Measurements from ENCODE around the gene COL8A2.

DNA sequence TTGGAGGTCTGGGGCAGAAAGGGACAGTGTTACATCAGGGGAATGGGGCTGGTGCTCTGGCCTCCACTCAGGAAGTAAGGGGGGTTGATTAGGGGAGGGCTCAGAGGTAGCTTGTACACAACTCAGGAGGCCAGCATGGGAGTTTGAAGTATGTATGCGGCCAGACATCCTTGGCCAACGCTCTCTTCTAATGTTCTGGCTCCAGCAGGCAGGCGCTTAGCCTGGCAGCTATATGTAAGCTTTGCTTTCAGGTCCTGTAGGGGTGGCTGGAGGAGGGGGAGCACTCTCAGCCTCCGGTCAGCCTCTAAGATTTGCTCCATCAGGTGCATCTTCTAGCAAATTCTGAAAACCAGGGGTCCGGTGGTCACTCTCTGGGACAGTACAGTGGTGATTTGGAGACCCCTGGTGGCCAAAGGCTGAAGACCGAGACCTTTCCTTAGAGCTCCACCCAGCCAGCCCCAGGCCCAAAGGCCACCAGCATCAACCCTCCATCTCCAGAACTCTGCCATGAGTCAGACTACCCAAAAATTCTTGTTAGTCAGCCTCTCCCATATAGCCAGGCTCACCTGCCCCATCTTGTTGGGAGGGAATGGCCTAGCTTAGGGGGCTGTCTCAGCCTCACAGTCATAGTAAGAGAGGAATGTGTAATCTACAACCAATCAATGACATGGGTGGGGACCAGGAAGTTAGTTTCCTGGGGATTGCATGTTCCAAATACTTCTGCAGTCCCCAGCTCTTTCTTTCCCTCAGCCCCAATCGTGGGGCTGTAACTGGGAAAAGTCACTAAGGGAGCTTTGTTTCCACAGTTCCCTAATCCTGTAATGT is 9.7 kb upstream of the COL8A2 start:
- TF ChIP-seq, protein P1, sequence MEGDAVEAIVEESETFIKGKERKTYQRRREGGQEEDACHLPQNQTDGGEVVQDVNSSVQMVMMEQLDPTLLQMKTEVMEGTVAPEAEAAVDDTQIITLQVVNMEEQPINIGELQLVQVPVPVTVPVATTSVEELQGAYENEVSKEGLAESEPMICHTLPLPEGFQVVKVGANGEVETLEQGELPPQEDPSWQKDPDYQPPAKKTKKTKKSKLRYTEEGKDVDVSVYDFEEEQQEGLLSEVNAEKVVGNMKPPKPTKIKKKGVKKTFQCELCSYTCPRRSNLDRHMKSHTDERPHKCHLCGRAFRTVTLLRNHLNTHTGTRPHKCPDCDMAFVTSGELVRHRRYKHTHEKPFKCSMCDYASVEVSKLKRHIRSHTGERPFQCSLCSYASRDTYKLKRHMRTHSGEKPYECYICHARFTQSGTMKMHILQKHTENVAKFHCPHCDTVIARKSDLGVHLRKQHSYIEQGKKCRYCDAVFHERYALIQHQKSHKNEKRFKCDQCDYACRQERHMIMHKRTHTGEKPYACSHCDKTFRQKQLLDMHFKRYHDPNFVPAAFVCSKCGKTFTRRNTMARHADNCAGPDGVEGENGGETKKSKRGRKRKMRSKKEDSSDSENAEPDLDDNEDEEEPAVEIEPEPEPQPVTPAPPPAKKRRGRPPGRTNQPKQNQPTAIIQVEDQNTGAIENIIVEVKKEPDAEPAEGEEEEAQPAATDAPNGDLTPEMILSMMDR (IDR thresholded peaks at IDR 0.05), result peak; percentile 48 to 68 (median 54)
- TF ChIP-seq POLR2A (IDR thresholded peaks at IDR 0.05), result no peak

Measured in uterus (tissue), 2 donors.